ENCODE results near the gene UNC13B.

UNC13B gene

GRCh38 chr9:35313460-35313859, 151.7 kb downstream of the UNC13B start:
- no peak for TF ChIP-seq CTCF (conservative IDR thresholded peaks at IDR 0.05; ENCODE audit: low read length)

GRCh38 chr9:35313916-35314315, 152.1 kb downstream of the UNC13B start:
- peak; percentile 77 for DNase-seq (ENCODE audit: low read depth)
- no peak for TF ChIP-seq CTCF (conservative IDR thresholded peaks at IDR 0.05; ENCODE audit: low read length)
- no peak overlapping the region for H3K4me3 ChIP-seq (ENCODE audit: low read length)

More at GRCh38 chr9:35313460-35313859, 151.7 kb downstream of the UNC13B start:
- H3K4me3 ChIP-seq (ENCODE audit: low read length), result no peak overlapping the region
- DNase-seq (ENCODE audit: low read depth), result no peak

GRCh38 chr9:35318741-35319140, 156.9 kb downstream of the UNC13B start:
- no peak overlapping the region for H3K4me3 ChIP-seq (ENCODE audit: low read length)
- DNase-seq (ENCODE audit: low read depth), result no peak
- TF ChIP-seq CTCF (conservative IDR thresholded peaks at IDR 0.05; ENCODE audit: low read length), result no peak

- TF ChIP-seq CTCF (conservative IDR thresholded peaks at IDR 0.05; ENCODE audit: low read length), result no peak
- no peak for DNase-seq (ENCODE audit: low read depth)
- H3K4me3 ChIP-seq (ENCODE audit: low read length), result no peak overlapping the region
These were observed 160.5 kb downstream of the UNC13B start for GRCh38 chr9:35322075-35322885.

GRCh38 chr9:35324966-35325365, 163.2 kb downstream of the UNC13B start:
- no peak overlapping the region for H3K4me3 ChIP-seq (ENCODE audit: low read length)
- no peak for TF ChIP-seq CTCF (conservative IDR thresholded peaks at IDR 0.05; ENCODE audit: low read length)
- no peak for DNase-seq (ENCODE audit: low read depth)

- H3K4me3 ChIP-seq (ENCODE audit: low read length), result no peak overlapping the region
- TF ChIP-seq CTCF (conservative IDR thresholded peaks at IDR 0.05; ENCODE audit: low read length), result no peak
- DNase-seq (ENCODE audit: low read depth), result peak; percentile 76
These were observed 171.7 kb downstream of the UNC13B start for GRCh38 chr9:35333551-35333950.

GRCh38 chr9:35335164-35335563, 173.4 kb downstream of the UNC13B start:
- no peak overlapping the region for H3K4me3 ChIP-seq (ENCODE audit: low read length)
- peak; percentile 65 for DNase-seq (ENCODE audit: low read depth)
- TF ChIP-seq CTCF (conservative IDR thresholded peaks at IDR 0.05; ENCODE audit: low read length), result no peak

Data from AG10803 (cell line).